WERI-Rb-1 (cell line): ENCODE data around the gene ANKDD1B.

Experiments used
- DNase-seq: peaks from one replicate; pipeline ENCODE4 v3.0.0-alpha.2; 2020
- H3K27ac ChIP-seq: fragments of 250-450 bp; sonication (Bioruptor Pico); 2 replicates; pipeline ENCODE4 v1.5.1; 2020; ENCODE audit warnings: mild to moderate bottlenecking, moderate library complexity
- H3K27me3 ChIP-seq: fragments of 250-450 bp; sonication (Bioruptor Pico); 2 replicates; pipeline ENCODE4 v1.5.1; 2021; ENCODE audit warnings: mild to moderate bottlenecking, low read depth, moderate library complexity; ENCODE audit not compliant: insufficient read depth, severe bottlenecking
- H3K36me3 ChIP-seq: fragments of 250-450 bp; sonication (Bioruptor Pico); 2 replicates; pipeline ENCODE4 v1.5.1; 2020; ENCODE audit warnings: mild to moderate bottlenecking, moderate library complexity
- H3K4me3 ChIP-seq: 2 replicates; pipeline ENCODE4 v1.5.1; 2011; ENCODE audit warnings: low read depth, mild to moderate bottlenecking, control low read depth, low read length
- H3K9me3 ChIP-seq: fragments of 250-450 bp; sonication (Bioruptor Pico); 2 replicates; pipeline ENCODE4 v1.5.1; 2021; ENCODE audit warnings: mild to moderate bottlenecking, moderate library complexity; ENCODE audit not compliant: severe bottlenecking
- CTCF ChIP-seq: IDR thresholded peaks from 2 replicates; pipeline ENCODE4 v1.5.1; 2011; ENCODE audit warnings: low read depth, mild to moderate bottlenecking, control low read depth, inconsistent platforms, low read length

ANKDD1B gene

DNA sequence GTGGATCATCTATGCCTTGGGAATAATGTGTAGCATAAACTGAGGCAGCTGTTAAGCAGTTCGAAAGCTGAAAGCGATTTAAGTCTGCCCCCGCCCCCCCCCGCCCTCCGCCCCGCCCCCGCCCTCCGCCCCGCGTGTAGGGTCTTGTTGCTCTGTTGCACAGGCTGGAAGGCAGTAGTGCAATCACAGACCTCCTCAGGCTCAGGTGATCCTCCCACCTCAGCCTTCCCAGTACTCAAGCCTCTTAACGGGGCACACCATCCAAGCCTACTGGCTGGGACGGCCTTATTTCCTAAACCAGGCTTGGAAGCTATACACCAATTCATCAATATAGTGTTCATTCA, 945 bp downstream of the ANKDD1B start:
- DNase-seq, result no peak
- Histone ChIP-seq H3K36me3 (no peaks in the 10 kb centered on the region), H3K4me3 (no peak overlapping the region), H3K9me3 (no peaks in the 10 kb centered on the region), H3K27me3 (no peaks in the 10 kb centered on the region), H3K27ac (no peak overlapping the region)
- no peak for TF ChIP-seq CTCF

DNA sequence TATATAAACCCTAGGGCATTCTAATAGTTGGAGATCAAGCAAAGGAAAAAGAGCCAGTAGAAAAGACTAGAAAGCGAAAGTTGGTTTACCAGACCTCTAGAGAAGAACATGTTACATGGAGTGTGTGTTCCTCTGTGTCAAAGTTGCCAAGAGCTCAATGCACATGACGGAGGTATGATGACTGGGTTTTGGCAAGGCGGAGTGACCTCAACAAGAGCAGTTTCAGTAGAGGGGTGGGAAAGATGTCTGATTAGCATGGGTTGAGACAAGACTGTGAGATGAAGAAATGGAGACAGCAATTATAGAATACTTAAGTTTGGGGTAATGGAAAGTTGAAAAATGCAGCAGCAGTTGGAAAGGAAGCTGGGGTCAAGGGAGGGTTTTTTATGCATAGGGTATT, 1.6 kb downstream of the ANKDD1B start:
- H3K27ac ChIP-seq, result no peak overlapping the region
- no peak overlapping the region for H3K4me3 ChIP-seq
- no peak for TF ChIP-seq CTCF
- H3K9me3 ChIP-seq, result no peaks in the 10 kb centered on the region
- no peaks in the 10 kb centered on the region for H3K27me3 ChIP-seq
- no peak for DNase-seq
- no peaks in the 10 kb centered on the region for H3K36me3 ChIP-seq

GRCh38 chr5:75614176-75614575, 2.9 kb downstream of the ANKDD1B start:
- no peak for TF ChIP-seq CTCF
- Histone ChIP-seq H3K36me3 (no peaks in the 10 kb centered on the region), H3K27ac (no peak overlapping the region), H3K4me3 (no peak overlapping the region), H3K27me3 (no peaks in the 10 kb centered on the region), H3K9me3 (no peaks in the 10 kb centered on the region)
- no peak for DNase-seq

DNA sequence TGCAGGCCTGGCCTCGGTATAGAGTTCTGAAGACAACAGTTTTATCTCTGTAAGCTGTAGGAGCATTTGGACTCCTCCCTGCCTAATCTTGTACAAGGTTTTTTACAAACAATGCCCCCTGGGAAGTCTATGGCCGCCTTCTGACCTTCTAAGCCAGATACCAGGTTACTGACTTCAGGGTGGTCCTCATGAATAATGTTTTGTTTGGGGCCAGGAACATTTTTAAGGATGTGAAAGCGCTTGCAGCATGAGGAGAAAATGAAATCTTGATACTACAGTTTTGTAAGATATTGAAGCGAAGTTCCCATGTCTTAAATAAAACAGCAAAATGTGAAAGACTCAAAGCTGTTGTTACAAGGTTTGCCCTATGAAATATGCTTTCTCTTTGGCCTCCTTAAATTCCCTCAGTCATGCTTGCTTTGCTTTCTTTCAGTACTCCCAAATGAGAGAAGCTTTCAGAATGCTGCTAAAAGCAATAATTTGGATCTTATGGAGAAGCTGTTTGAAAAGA, 5.2 kb downstream of the ANKDD1B start:
- Histone ChIP-seq H3K27ac (peak overlapping the region; percentile 76), H3K9me3 (no peaks in the 10 kb centered on the region), H3K4me3 (no peak overlapping the region), H3K27me3 (no peaks in the 10 kb centered on the region), H3K36me3 (no peaks in the 10 kb centered on the region)
- no peak for DNase-seq
- TF ChIP-seq CTCF, result no peak

- Histone ChIP-seq H3K9me3 (no peaks in the 10 kb centered on the region), H3K27ac (peak overlapping the region; percentile 76)
- no peak for TF ChIP-seq CTCF
Measured at GRCh38 chr5:75616971-75617621, 5.8 kb downstream of the ANKDD1B start.

More at GRCh38 chr5:75616971-75617621, 5.8 kb downstream of the ANKDD1B start:
- peak; percentile 66 for DNase-seq
- Histone ChIP-seq H3K4me3 (no peak overlapping the region), H3K27me3 (no peaks in the 10 kb centered on the region), H3K36me3 (no peaks in the 10 kb centered on the region)
